GM19468 (cell line): ENCODE results near the gene DCTN1.
"Not testable (repeated sequence)": the region's sequence is repeated elsewhere in the genome, so short reads cannot be mapped to it uniquely, and the experiment has no call there.

Experiments
- ATAC-seq: cut with Tn5 transposase; IDR thresholded peaks from one replicate; pipeline ENCODE4 v1.9.1; 2021; ENCODE audit warnings: mild to moderate bottlenecking, moderate library complexity, moderate number of reproducible peaks; ENCODE audit not compliant: unreplicated experiment; ENCODE audit errors: extremely low read depth

The DCTN1 gene

DNA sequence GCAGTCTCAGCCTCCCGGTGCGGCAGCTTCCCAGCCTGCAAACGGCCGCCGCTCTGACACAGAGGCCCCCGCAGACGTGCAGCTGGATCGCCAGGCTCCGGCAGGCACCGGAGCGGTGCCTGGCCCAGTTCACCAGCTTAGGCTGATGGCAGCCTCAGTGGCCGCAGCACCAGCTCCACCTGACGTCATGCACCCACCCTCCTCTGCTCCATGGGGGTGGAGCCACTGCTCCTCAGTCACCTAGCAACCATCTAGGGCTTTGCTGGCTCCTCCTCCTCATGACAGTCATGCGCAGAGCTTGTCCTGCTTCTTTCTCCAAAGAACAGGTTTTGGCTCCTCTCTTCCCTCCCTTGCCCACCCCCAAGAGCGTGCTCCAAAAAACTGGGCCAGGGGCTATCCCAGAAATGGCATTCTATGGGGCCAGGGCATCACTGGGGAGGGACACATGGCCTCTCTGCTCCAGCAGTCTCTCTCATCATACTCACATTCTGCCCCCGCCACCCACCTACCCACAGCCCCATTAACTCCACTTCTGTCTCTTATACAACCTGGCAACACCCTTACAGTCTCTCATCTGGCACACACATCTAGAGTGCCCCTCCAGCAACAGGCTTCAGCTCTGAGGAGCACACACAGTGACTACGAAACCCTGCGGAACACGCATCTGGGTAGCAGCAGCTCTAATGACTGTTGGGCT is 5.5 kb downstream of the DCTN1 start:
- ATAC-seq, result no peak

DNA sequence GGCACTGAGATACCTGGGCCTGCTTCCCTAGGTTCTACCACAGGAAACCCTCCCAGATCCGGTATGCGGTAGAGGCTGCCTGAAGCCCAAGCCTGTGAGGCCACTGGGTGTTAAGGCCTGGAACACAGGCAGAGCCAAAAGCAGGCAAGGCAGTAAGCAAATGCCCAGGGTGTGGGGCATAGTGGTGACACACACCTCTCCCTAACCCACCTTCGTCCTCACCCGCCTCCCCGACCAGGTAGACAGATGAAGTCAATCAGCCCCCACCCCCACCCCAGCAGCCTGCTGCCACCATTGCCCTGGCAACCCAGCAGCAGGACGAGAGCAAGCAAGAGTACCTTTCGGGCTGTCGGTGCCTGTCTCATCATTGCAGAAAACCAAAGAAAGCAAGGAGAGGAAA is 6.1 kb downstream of the DCTN1 start:
- ATAC-seq, result no peak

DNA sequence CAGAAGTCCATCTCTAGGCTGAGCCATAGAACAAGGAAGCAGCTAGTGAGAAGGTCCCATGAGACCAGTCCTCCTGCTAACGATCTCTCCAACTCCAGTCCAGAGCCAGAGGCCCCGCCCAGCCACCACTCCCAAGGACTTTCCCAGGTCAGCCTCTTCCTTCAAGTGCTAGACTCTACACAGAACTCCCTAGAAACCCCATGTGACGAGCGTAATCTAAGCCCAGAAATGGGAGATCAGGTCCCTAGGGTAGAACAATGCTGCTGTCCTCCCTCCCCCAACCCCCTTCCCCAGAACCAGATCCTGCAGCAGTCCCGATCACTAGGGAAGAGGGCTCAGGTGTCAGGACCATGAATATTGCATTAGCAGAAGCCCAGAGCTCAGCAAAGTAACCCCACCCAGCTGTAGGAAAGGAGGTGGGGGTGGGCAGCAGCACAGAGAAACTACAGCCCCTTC is 6.9 kb downstream of the DCTN1 start:
- no peak for ATAC-seq

DNA sequence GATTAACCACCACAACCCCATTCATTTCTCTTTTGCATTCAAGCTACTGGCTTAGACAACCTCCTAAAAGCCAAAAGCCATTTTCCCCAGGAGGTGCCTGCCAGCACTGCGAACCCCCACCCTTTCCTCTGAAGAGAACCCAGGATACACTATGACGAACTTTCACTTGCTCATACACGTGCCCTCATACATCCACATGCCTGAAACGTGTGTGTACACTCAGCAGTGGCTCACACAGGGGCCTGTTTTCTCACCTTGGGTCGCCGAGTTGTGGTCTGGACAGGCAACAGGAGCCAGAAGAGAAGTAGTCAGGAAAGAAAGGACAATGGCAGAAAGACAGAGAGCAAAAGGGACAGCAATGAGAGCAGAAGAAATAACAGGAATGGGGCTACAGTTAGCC is 7.4 kb downstream of the DCTN1 start:
- ATAC-seq, result no peak

DNA sequence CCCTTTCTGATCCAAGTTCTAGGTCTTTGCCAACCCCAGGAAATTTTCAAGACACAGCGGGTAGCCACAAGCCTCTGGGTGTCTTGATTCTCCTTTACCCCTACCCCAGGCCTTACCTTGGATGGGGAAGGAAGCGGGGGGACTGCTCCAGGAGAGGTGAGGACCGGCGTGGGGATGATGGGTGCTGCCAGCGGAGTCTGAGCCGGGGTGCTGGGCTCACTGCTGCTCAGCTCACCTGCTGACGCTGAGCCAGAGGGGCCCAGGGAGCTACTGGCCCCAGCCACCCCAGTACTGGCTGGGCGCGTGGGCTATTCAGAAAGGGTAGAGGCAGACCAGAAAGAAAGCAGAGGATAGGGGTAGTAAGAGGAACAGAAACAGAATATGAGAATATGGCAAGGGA is 8.7 kb downstream of the DCTN1 start:
- ATAC-seq, result no peak

DNA sequence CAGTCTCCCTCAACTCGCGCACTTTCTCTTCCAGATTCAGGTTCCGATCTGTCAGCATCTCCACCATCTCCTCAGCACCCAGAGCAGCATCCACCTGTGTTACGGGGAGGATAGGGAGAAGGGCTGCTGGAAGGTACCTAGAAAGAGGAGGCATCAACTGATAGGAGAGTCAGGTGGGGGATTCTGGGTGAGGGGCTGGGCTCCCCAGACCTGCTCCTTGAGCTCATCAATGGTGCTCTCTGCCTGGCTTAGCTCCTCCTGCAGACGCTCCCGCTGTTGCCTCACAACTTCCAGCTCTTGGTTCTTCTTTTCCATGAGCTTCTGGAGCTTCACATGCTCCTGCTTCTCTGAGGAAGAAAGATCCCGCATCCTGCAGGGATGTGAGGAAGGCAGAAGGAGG is 10.1 kb downstream of the DCTN1 start:
- no peak for ATAC-seq

DNA sequence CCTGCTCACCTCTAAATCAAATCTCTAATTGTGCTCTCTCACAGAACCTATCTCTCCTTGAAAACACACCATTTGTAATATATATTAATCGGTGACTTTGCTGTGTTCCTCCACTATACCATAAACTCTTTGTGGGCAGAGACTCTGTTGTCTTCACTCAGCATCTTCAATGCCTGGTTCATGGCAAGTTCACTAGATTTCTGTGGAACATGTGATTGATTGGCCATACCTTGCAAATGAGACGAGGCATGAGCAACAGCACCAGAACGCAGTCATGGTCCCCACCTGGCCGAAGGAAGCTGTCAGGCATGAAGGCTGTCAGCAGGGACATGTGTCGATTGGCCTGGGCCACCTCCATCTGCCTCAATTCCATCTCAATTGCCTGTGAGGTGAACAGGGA is 11.6 kb downstream of the DCTN1 start:
- no peak for ATAC-seq

DNA sequence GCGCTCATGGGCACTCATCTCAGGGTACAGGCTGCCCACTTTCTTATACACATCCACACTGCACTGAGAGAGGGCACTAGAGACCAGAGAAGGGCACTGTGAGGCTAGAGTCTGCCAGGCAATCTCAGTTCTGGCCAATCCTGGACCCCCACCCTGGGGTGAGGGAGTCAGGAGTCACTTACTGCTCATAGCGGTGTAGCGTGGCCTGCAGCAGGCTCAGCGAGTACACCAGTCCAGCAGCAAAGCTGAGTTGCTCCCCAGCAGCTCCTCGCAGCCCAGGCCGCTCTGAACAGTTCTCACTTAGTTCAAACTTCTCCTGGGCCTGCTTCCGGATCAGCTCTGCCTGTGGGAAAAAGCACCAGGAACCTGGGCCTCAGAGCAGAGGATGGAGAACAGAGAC is 12.3 kb downstream of the DCTN1 start:
- no peak for ATAC-seq

DNA sequence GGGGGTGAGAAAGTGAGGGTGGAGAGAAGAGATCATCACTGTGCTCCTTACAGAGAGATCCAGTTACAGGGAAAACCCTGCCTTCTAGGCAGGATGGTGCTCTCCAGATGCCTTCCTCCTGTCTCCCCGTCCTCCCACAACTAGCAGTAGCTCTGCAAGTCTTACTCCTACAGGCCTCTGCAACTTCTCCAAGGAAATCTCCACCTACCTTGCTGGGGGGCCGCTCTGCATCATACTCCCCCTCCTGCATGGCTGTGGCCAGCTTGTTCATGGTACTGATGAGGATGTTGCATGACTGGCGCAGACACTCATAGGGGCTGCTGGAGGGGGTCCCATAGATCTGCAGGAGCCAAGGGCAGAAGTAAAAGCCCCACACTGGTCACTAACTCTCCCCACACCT is 14.1 kb downstream of the DCTN1 start:
- no peak for ATAC-seq

DNA sequence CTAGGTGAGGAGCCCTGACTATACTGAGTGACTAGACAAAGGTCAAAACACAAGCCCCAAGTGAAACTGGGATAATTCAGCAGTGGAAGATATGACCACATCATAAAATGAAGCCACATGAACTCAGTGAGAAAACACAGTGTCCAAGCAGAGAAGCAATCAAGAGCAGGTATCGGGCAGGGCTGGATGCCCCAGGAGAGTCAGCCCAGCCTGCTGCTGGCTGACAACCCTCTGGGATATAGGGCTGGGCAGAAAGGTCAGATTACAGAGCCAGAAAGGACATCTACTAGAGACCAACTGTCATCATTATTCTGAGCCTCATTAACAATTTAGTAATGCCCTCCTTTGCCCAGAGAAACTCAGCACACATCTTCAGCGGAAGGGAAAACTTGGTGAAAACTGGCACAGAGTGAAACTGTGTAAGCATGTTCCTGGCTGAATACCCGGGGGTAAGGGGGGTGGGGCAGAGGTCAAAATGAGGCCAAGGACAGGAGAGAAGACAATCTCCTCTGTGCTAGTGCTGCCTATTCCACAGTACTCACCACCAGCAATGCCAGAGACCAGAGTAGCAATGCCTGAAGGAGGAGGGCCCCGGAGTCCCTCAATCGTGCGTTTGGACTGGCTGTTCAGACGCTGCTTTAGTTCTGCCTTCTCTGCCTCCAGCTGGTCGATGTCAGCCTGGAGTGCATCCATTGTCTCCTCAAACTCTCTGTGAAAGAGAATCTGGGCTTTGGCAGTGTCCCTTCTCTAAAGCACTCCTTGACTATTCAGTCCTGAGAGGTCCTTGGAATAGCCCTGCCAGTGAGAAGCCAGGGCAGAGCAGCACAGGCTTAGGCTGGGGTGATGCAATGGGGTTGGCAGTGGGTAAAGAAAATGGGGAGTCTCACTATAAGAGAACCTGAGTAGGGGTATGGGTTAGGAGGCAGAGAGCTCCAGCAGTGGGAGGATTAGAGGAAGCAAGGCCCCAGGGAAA is 15.3 kb downstream of the DCTN1 start:
- ATAC-seq, result no peak

DNA sequence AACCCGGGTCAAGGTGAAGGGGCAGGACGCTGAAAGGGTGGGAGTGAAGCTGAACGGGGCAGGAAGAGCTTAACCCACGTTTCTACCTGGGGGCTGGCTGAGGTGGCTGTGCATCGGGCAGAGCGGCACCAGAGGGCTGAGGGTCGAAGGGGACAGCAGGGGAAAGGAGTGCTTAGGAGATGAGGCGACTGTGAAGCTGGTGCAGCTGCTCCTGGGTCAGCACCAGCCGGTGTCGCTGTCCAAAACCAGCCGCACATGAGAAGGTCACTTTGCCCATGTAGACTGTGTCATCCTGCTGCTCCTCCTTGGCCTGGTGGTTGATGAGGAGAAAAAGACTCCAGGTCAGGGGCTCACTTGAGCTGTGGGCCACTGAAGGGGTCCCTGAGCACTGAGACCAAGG is 18.8 kb downstream of the DCTN1 start:
- ATAC-seq, result no peak

DNA sequence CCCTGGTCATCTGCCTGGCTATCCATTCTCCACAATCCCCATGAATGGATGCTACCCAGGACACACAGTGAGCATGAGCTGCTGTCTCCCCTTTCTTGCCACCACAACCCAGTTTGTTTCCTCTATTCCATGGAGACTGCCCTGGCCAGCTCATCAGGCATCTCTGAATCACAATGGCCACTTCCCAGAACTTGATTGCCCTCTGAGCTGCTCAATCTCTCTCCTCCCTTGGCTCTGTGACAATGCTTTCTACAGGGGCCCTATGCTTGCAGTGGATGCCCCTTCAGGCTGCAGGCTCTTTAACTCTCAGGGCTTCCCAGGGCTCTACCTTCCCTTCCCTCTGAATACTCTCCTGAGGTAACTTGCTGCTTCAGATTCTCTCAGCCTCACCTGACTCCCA is 22.5 kb downstream of the DCTN1 start:
- ATAC-seq, result no peak

DNA sequence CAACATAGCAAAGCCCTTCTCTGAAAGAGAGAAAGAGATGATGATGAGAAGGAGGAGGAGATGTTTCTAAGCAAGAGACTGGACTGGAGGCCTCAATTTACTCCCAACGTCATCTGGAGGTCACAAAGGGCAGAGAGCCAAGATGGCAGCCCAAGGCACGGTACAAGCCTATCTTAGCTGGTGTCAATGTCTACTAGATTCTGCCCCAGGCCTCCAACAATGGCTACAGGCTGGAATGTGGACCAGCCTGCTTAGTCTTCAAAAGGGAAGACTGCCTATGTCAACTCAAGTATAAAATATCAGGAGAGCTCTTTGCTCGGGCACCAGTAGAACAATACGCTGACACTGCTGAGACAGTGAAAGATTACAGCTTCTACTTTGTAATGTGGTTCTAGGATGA is 30.2 kb downstream of the DCTN1 start:
- no peak for ATAC-seq

DNA sequence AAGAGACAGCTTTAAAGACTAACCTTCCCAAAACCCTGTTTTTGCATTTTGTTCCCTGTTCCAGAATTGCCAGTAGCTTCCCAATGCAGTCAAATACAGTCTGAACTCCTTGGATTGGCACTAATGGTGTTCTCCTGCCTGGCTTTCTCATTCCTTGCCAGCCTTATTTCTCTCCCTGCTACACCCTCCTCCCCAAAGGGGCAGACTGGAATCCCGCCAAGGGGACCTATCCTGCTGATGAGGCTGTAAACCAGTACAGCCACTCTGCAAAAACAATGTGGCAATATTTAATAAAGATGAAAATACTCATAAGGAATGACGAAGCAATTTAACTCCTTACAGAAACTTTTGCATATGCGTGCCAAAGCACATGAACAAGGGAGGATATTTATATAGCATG is 32.4 kb downstream of the DCTN1 start:
- no peak for ATAC-seq

DNA sequence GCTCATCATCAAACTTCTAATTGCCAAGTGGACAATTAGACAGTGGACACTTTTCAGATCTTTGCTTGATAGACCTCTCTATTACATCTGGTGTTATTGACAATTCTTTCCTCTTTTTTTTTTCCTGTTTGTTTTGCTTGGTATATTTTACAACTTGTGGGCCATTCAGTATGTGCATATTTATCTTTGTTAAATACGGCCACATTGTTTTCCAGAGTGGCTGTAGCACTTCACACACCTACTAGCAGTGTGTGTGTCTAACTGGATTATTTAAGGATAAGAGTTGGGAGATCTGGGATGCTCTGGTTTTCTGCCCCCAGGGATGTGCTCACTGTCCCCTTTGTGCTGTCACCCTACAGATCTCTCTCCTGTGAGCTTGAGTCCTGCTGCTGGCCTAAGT is 32.8 kb downstream of the DCTN1 start:
- no peak for ATAC-seq

DNA sequence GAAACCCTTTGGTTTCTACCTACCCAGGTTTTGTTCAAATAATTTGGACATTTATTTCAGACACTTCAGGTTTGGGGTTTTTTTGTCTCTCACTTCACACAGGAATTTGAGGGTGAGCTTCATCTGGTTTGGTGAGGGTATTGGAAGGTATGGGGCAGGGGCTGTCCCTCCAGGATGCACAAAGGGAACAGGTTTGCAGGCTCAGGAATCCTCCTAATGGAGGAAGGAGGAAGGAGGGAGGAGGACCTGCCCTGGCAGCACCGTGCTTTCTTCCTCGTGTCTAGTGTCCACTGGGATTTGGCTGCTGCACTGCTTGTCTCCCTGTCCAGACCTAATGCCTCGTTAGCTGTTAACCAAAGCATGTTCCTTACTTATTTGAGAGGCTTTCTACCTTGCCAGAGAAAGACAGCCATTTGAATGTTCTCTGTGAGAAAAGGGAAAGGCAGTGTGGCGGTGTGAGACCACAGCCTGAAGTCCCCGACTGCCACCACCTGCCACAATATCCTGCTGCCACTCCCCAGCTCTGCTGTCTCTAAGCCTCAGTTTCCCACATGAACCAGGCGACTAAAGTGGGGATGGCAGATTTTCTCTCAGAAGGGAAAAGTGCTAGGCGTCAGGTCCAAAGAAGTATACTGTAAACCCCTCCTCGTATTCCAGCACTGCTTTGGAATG is 34.7 kb downstream of the DCTN1 start:
- no peak for ATAC-seq

DNA sequence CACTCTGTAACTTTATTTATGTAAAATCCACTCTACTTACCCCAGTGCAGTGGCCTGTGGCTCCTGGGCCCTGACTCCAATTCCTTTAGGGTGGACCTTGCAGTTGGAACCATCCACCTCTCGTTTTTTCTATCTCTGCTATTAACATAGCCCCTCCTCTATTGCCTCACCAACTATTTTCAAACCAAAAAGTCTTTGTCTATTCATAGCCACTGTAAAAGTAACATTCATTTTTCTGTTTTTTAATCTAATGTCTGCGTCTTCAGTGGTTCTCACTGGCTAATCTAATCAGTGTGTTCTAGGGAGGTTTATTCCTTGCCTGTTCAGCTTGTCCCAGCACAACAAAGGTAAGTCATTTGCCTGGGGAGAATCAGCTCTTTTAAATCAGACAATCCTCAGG is 36.8 kb downstream of the DCTN1 start, which contains the start of gene SLC4A5:
Gene SLC4A5, minus strand, starts transcription at position 101 of the 400 bp plus-strand sequence. CDS start 28,393 bp downstream, outside the sequence.
- no peak for ATAC-seq

DNA sequence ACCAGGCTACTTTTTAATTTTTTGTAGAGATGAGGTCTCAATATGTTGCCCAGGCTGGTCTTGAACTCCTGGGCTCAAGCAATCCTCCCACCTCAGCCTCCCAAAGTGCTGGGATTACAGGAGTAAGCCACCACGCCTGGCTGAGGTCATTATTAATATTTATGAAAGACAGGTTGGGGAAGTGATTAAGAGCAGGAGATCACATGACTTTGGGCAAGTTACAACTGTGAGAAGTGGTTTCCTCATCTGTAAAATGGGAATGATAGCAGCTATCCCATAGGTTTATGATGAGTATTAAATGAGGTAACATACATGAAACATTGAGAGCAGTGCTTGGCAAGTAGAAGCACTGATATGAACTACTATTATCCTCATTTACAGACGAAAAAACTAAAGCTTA is 43.9 kb downstream of the DCTN1 start:
- ATAC-seq, result not testable (repeated sequence)

DNA sequence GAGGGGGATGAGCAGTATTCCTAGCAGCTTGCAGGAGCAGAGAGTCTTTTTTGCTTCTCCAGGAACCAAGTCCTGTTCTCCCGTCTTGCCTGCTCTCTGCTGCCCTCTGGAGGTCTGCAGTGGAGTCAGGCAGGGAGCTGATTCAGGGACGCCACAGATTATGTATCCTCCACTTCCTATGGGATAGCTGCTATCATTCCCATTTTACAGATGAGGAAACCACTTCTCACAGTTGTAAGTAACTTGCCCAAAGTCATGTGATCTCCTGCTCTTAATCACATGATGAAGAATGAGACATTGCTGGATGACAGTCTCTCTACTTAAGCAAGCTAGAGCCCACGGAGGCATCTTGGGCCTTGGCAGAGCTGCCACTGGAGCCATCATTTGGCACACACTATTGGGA is 45.2 kb downstream of the DCTN1 start:
- no peak for ATAC-seq

DNA sequence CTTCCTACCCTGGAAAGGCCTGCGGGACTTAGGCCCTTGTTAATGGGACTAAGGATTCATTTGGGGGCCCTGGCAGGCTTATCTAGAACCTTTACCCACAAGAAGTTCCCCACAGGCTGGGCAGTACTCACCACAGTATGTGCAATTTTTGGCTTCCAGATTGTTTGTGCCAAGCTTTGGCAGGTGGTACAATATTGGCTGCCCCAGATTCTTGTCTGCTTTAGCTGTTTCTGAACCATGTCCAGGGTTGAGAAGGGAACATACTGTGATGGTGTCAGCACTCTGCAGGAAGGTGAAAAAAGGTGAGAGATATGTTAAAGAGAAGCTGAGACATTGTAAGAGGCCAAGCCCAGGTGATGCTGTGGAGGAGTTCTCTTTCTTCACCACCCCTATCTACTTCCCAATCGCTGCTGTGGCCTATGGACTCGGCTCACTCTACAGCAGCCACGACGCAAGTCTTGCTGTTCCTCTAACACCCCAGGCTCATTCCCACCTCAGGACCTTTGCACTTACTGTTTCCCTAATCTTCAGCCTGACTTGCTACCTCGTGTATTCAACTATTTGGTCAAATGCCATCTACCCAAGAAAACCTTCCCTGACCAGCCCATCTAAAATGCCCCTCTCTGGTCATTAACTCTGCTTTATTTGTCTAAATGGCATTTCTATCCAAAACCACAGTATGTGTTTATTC is 46.1 kb downstream of the DCTN1 start:
- no peak for ATAC-seq
